ENCODE results near the gene CTNNBL1. TPM values are rescaled to one million over a fixed set of nuclear protein-coding genes. Genes with fewer than 3 reads are reported as not detected.

The CTNNBL1 gene
- total and polyA plus RNA-seq, 9 donors = 21.9 to 38.4 (median 32.9) TPM

DNA sequence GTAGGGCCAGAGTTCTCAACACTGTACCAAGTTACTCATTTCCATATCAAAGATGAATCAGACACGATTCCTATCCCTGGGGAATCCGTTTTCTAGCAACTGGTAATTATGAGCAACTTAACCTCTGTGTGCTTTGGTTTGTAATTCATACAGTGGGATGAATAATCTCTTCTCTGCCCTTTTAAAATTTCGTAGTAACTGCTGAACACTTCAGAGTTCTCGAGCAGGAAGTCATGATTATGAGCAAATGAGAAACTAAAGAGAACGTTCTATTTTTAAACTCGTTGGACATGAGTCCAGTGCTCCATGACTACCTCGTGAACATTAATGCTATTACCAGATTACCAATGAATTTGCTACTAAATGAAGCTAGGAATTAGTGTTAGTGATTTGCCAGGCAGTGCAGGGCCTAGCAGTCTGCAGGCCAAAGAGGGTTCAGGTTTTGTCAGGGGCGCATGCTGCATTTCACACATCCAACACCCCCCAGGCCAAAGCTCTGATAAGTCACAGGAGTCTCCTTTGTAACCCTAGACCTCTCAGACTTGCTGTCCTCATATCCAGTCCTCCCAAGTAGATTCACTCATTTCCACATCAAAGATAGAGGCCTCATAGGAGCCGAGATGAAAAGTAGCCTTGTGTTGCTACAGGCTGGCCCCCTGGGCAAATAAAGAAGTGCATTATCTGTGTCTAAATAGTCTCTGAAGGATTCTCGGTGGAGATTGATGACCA lies 163.3 kb downstream of the CTNNBL1 start:
- Histone ChIP-seq H3K4me1 (ENCODE audit: control insufficient read depth, insufficient read depth, low read length) (no peaks in the 10 kb centered on the region), H3K36me3 (ENCODE audit: control insufficient read depth, insufficient read depth, low read length) (peaks cover 28% of the 10 kb centered on the region), H3K4me3 (ENCODE audit: low read length) (no peak overlapping the region), H3K9me3 (replicated peaks; ENCODE audit: control insufficient read depth, low read depth, low read length) (no peaks in the 10 kb centered on the region), H3K27me3 (ENCODE audit: control insufficient read depth, insufficient read depth, low read length) (no peaks in the 10 kb centered on the region), H3K27ac (ENCODE audit: low read length) (peak overlapping the region; percentile 42)
- DNase-seq = peak; percentile 66
- 36% methylated on average over 3 of the region's 10 CpGs for WGBS (ENCODE audit: insufficient coverage)

DNA sequence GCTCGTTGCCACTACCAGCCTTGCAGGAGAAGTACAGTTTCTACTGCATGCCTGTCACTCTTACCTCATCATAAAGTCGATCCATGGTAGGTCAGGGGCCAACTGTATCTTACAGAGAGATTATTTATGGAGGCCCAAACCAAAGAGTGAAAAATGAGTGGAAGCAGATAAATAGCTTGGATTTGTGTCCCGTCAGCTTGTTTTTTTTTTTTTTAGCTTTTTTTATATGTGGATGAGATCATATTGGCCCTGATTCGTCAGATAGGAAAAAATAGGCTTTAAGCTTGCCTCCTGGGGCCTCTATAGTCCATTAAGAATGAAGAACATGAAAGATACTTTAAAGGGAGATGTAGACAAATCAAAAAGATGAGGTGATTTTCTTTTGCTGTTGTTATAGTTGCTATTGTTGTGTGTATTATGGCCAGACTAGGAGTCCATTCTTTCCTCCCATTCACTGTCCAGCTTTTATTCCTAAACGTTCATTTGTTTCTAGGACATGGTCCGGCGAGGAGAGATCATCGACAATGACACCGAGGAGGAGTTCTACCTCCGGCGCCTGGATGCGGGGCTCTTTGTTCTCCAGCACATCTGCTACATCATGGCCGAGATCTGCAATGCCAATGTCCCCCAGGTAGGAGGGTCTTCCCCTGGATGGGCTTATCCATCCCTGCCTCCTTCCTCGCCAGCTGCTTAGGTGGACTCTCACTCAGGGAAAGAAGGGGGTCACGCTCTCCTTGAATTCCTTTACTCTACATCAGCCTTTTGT lies 165.8 kb downstream of the CTNNBL1 start:
- Histone ChIP-seq H3K27ac (ENCODE audit: low read length) (no peak overlapping the region), H3K4me1 (ENCODE audit: control insufficient read depth, insufficient read depth, low read length) (no peaks in the 10 kb centered on the region), H3K4me3 (ENCODE audit: low read length) (no peak overlapping the region), H3K9me3 (replicated peaks; ENCODE audit: control insufficient read depth, low read depth, low read length) (no peaks in the 10 kb centered on the region), H3K36me3 (ENCODE audit: control insufficient read depth, insufficient read depth, low read length) (peaks cover 41% of the 10 kb centered on the region), H3K27me3 (ENCODE audit: control insufficient read depth, insufficient read depth, low read length) (no peaks in the 10 kb centered on the region)
- DNase-seq = no peak
- WGBS (ENCODE audit: insufficient coverage) = 90% methylated on average over 10 of the region's 15 CpGs

DNA sequence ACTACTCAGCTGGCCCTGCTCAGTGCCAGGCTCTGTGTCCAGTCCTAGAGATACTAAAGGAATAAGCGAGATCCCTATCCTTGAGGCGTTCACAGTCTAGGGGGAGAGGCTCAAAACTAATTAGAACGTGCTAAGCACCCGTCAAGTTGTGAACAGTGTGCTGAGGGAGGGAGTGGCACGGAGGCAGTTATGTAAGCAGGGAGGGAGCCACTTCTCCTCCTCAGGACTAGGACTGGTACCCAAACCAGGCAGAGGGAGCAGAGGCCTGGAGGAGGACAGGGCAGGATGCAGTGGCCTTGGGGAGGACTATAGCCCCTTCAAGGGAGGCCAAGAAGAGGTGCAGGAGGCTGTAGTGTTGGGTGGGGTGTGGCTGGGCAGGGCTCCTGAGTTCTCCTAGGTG lies 169.5 kb downstream of the CTNNBL1 start:
- no peak overlapping the region for H3K4me3 ChIP-seq (ENCODE audit: low read length)
- no peak overlapping the region for H3K27ac ChIP-seq (ENCODE audit: low read length)
- 79% methylated on average over 5 of the region's 5 CpGs for WGBS (ENCODE audit: insufficient coverage)
- no peaks in the 10 kb centered on the region for H3K27me3 ChIP-seq (ENCODE audit: control insufficient read depth, insufficient read depth, low read length)
- no peaks in the 10 kb centered on the region for H3K4me1 ChIP-seq (ENCODE audit: control insufficient read depth, insufficient read depth, low read length)
- H3K9me3 ChIP-seq (replicated peaks; ENCODE audit: control insufficient read depth, low read depth, low read length) = no peaks in the 10 kb centered on the region
- H3K36me3 ChIP-seq (ENCODE audit: control insufficient read depth, insufficient read depth, low read length) = peaks cover 50% of the 10 kb centered on the region
- no peak for DNase-seq

DNA sequence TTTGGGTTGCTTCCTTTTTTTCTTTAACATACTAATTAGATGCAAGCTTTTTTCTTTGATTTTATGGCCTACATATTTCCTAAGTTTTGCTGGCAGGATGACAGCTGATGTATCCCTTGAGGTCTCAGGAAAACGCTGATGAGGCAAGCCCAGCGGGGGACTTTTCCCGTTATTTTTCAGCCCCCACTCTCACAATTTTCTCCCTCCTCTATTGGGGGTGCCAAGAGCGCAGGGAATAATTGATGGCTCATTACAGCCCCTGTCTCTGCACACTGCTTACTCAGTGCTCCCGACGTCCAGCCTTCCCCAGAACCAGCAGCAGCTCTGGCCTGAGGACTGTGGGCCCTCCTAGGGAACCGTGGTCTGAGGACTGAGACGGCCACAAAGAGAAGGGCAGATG lies 170.5 kb downstream of the CTNNBL1 start:
- Histone ChIP-seq H3K27me3 (ENCODE audit: control insufficient read depth, insufficient read depth, low read length) (no peaks in the 10 kb centered on the region), H3K4me3 (ENCODE audit: low read length) (no peak overlapping the region), H3K36me3 (ENCODE audit: control insufficient read depth, insufficient read depth, low read length) (peaks cover 53% of the 10 kb centered on the region), H3K4me1 (ENCODE audit: control insufficient read depth, insufficient read depth, low read length) (no peaks in the 10 kb centered on the region), H3K27ac (ENCODE audit: low read length) (no peak overlapping the region), H3K9me3 (replicated peaks; ENCODE audit: control insufficient read depth, low read depth, low read length) (no peaks in the 10 kb centered on the region)
- WGBS (ENCODE audit: insufficient coverage) = 20% methylated on average over 4 of the region's 8 CpGs
- DNase-seq = no peak

DNA sequence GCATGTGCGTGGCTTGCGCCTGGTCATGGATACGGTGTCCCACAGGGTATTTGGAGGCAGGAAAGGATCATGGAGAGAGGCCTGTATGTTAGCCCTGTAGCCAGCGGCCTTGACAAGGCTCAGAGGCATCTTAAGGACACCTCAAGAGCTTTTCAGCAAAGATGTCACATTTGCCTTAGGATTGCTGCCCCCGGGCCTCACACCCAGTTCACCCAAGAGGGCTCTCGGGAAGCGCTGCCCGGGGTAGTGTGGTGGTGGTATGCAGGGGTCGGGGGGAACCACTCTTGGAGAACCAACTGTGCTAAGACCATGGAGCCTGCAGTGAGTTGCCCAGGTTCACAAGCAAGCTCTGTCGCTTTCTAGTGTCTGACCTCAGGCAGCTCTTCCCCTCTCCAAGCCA lies 172.2 kb downstream of the CTNNBL1 start:
- WGBS (ENCODE audit: insufficient coverage) = 100% methylated on average over 5 of the region's 10 CpGs
- no peaks in the 10 kb centered on the region for H3K4me1 ChIP-seq (ENCODE audit: control insufficient read depth, insufficient read depth, low read length)
- peaks cover 51% of the 10 kb centered on the region for H3K36me3 ChIP-seq (ENCODE audit: control insufficient read depth, insufficient read depth, low read length)
- no peaks in the 10 kb centered on the region for H3K9me3 ChIP-seq (replicated peaks; ENCODE audit: control insufficient read depth, low read depth, low read length)
- H3K4me3 ChIP-seq (ENCODE audit: low read length) = no peak overlapping the region
- no peak for DNase-seq
- no peaks in the 10 kb centered on the region for H3K27me3 ChIP-seq (ENCODE audit: control insufficient read depth, insufficient read depth, low read length)
- H3K27ac ChIP-seq (ENCODE audit: low read length) = no peak overlapping the region

- WGBS (ENCODE audit: insufficient coverage) = 85% methylated on average over 2 of the region's 15 CpGs
- Histone ChIP-seq H3K4me1 (ENCODE audit: control insufficient read depth, insufficient read depth, low read length) (no peaks in the 10 kb centered on the region), H3K36me3 (ENCODE audit: control insufficient read depth, insufficient read depth, low read length) (peaks cover 49% of the 10 kb centered on the region), H3K9me3 (replicated peaks; ENCODE audit: control insufficient read depth, low read depth, low read length) (no peaks in the 10 kb centered on the region), H3K27ac (ENCODE audit: low read length) (no peak overlapping the region), H3K4me3 (ENCODE audit: low read length) (no peak overlapping the region), H3K27me3 (ENCODE audit: control insufficient read depth, insufficient read depth, low read length) (no peaks in the 10 kb centered on the region)
- no peak for DNase-seq
These were observed 173.7 kb downstream of the CTNNBL1 start for GRCh38 chr20:37867289-37868195.

DNA sequence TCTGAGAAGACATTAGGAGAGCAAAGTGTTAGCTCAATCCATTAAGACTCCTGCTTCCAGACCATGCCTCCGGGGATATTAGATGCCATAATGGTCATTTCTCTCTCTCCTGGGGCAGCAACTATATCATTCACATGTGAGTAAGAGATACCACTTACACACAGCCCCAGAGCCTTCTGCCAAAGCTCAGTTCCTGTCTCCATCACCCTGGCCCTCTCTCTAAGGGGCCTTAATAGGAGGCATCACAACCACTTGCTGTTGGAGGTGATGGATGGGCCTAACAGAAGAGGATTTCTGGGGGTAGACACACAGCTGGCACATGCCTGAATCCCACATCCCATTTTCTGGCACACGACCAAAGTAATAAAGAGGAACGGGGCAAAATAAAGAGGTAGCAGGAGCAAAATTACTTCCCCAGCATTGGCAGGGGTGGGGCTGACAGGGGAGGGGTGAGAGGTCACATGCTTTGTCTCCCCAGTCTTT lies 175.1 kb downstream of the CTNNBL1 start:
- no peak for DNase-seq
- Histone ChIP-seq H3K4me3 (ENCODE audit: low read length) (no peak overlapping the region), H3K4me1 (ENCODE audit: control insufficient read depth, insufficient read depth, low read length) (no peaks in the 10 kb centered on the region), H3K27ac (ENCODE audit: low read length) (no peak overlapping the region), H3K36me3 (ENCODE audit: control insufficient read depth, insufficient read depth, low read length) (peaks cover 44% of the 10 kb centered on the region), H3K27me3 (ENCODE audit: control insufficient read depth, insufficient read depth, low read length) (no peaks in the 10 kb centered on the region), H3K9me3 (replicated peaks; ENCODE audit: control insufficient read depth, low read depth, low read length) (no peaks in the 10 kb centered on the region)
- WGBS (ENCODE audit: insufficient coverage) = no CpG with 5 or more reads among the region's 3 CpGs

- DNase-seq = no peak
- 82% methylated on average over 4 of the region's 6 CpGs for WGBS (ENCODE audit: insufficient coverage)
- Histone ChIP-seq H3K27me3 (ENCODE audit: control insufficient read depth, insufficient read depth, low read length) (no peaks in the 10 kb centered on the region), H3K4me3 (ENCODE audit: low read length) (no peak overlapping the region), H3K36me3 (ENCODE audit: control insufficient read depth, insufficient read depth, low read length) (peaks cover 46% of the 10 kb centered on the region), H3K27ac (ENCODE audit: low read length) (no peak overlapping the region), H3K4me1 (ENCODE audit: control insufficient read depth, insufficient read depth, low read length) (no peaks in the 10 kb centered on the region), H3K9me3 (replicated peaks; ENCODE audit: control insufficient read depth, low read depth, low read length) (no peaks in the 10 kb centered on the region)
These were observed 175.6 kb downstream of the CTNNBL1 start for GRCh38 chr20:37869334-37869861.

- Histone ChIP-seq H3K4me3 (ENCODE audit: low read length) (no peak overlapping the region), H3K27me3 (ENCODE audit: control insufficient read depth, insufficient read depth, low read length) (no peaks in the 10 kb centered on the region), H3K27ac (ENCODE audit: low read length) (no peak overlapping the region), H3K36me3 (ENCODE audit: control insufficient read depth, insufficient read depth, low read length) (peaks cover 48% of the 10 kb centered on the region), H3K9me3 (replicated peaks; ENCODE audit: control insufficient read depth, low read depth, low read length) (no peaks in the 10 kb centered on the region), H3K4me1 (ENCODE audit: control insufficient read depth, insufficient read depth, low read length) (no peaks in the 10 kb centered on the region)
- WGBS (ENCODE audit: insufficient coverage) = 81% methylated on average over 11 of the region's 11 CpGs
- DNase-seq = no peak
These were observed 176.5 kb downstream of the CTNNBL1 start for GRCh38 chr20:37870294-37870693.
